ENCODE data around the gene PIK3R1.

PIK3R1 gene

DNA sequence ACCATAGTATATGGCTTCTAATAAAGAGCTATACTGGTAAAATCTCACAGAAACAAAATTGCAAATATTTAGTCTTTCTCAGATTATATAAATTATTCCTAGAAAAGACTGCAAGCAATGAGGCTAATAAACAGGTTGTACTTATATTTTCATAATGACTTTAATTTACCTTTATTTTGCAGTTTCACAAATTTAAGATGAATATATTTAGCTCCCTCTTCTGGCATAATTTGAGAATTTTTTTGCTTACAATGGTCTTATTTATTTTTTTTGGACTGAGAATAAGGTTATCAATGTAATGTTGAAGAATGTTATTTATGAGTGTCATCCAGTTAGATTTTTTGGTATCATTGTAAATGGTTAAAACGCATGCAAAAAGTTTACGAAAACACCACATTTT, 56.7 kb downstream of the PIK3R1 start:
- peak; percentile 49 for FAIRE-seq

DNA sequence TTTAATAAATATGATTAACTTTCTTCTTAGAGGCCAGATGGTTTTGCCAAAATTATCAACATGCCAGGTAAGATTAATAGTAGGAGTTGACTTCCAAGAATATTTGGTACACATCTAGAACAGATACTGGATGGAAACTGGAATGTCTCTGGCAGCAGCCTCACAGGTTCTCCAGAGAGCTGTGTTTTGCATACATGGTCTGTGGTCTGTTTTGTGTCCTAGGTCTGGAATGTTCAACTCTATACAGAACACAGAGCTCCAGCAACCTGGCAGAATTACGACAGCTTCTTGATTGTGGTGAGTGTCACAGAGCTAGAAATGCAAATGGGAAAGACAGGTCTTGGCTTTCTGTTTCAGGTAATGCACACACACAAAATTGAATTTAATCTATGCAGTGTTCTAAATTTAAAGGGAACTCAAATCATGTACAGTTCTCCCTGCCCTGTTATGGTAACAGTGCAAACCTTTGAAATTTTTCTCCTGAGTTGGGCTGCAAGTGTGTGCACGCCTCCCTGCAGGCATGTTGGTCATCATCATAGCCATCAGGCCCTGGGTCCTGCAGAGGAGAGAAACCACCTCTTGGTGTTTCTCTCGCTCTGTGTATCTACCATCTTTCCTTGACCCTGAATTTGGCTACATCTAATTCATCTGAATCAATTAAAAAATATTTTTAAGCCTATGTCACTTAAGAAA, 58.3 kb downstream of the PIK3R1 start:
- FAIRE-seq: no peak

DNA sequence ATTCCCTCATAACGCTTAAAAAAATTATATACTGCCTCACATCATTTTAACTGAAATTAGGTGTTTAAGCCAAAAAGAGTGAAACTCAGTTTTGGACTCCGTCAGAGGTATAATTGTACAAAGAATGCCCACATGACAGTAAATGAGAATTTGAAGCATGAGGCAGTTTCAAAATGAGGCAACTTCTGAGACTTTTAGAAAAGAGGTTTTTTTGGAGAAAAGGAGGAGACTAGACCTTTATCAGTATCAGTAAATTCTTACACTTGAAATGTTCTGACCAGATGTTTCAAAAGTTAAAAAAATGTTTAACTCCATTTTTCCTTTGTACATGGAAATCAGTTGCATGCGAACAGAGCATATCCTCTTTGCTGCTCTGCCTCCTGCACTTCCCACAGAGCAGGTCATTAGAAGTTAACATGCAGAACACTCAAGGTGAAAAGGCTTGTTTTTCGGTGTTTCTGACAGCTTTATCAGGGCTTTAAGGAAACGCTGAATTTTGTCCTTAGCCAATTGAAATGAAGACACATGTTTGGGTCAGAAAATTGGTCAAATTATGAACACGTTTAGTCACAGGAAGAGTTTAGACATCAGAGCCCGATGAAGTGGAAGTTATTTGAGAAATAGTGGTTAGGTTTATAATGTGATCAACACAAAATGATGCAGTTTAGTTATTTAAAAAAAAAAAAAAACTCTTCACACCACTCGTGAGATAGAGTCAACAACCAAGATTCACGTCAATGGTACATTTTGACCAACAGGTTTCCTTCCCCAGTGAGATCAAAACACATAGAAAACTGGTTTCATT, 59.5 kb downstream of the PIK3R1 start:
- FAIRE-seq: no peak

GRCh38 chr5:68276740-68277139, 61.2 kb downstream of the PIK3R1 start:
- no peak for FAIRE-seq

DNA sequence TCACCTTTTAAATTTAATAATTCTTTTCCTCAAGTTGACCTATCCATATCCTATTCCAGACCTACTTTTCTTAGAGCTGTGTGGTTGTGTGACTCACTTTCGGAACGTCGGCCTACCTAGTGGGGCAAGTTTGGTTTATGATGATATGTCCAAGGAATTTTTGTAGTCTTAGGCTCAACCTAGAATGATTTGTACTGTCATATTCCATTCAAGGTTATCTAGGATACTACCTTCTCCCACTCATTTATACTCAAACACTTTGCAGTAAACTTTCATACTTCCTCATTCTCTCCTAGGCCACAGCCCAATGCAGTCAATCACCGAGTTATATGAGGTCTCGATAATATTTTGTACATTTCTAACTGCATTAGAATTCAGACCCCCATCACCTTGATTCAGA, 61.9 kb downstream of the PIK3R1 start:
- no peak for FAIRE-seq

- FAIRE-seq: no peak
Measured at GRCh38 chr5:68279984-68280383, 64.4 kb downstream of the PIK3R1 start.

- FAIRE-seq: no peak
Measured at GRCh38 chr5:68282001-68282400, 66.4 kb downstream of the PIK3R1 start.

DNA sequence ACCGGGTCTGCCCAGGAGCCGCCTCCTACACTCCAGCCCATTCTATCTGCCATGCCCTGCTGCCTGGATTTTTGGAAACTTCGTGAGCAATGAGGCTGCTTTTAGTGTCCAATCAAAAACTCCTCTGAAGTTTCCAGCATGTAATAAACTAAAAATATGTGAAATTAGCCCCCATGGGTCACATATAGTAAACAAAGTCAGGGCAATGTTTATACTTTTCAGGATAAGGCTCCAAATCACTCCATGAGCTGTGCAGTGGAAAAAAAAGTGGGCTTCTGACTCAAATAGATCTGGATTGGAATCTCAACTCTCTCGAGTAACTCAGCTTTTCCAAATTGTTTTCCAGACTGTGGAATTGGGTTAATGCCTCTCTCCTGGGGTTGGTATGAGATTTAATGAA, 68.2 kb downstream of the PIK3R1 start:
- no peak for FAIRE-seq

DNA sequence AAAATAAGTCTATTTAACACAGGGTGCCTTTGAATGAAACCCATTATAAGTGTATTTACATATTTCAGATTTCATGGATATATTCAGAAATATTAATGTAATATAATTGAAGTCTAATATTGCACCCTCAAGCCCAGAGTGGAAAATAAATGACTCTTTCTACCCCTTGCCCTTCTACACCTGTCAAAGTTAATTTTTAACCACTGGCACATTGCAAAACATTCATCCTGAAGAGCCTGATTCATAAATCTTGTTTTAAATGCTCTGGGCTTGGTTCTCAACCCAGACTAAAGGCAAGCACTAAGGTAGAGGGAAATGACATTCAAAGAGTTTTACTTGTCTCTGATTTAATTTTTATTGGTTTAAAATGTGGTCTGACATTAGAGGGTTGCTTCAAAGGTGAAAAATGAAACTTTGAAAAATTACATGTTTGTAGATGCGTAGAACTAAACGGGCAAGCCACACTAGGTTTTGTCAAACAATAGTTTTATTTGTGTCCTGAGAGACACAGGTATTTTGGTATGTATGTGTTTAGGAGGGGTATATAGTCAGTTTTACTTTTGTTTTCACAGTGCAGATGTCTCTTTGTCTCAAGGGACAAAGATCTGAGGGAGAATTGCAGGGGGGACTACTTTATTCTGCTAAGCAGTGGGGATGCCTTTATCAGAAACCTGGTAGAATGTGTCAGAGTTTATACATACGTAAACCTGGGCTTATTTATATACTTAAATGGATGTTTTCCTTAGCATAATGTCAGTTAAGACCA, 69.7 kb downstream of the PIK3R1 start:
- FAIRE-seq: peak; percentile 24

GRCh38 chr5:68285851-68286611, 70.5 kb downstream of the PIK3R1 start:
- no peak for FAIRE-seq

- FAIRE-seq: no peak
Measured at GRCh38 chr5:68286612-68286912, 71.0 kb downstream of the PIK3R1 start.

- FAIRE-seq: no peak
Measured at GRCh38 chr5:68287631-68287975, 72.0 kb downstream of the PIK3R1 start.

DNA sequence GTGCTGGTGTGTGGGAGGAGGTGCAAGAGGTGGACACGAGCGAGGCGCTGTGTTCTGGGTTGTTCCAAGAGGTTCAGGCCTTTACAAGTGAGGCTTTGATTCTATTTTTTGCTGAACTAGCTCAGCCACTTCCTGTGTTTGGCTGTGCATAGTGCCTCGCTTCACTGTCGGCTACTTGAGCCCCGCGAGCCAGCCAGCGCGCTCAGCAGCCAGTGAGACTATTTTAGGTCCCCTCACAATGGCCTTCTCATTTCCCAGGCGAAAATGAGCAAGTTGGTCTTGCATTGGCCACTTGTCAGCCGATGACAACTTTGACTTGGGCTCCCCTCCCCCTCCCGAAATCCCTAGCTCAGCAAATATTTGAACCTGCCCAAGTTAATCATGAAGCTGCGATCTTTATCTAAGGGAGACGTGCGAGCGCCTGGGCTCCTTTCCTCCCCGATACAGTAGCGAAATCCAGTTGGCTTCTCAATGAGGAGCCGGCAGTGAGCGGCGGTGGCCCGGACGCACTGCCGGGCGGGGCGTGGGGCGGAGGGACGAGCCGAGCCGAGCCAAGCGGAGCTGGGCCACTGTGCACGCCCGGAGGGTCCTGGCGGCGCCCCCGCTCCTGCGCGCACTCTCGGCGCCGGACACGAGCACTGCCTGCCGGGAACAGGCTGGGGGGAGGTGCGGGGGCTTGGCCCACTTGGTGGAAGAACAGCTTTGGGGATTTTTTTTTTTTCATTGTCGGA, 72.6 kb downstream of the PIK3R1 start:
- no peak for FAIRE-seq

- FAIRE-seq: no peak
Measured at GRCh38 chr5:68288707-68289134, 73.2 kb downstream of the PIK3R1 start.

- FAIRE-seq: no peak
Measured at GRCh38 chr5:68289498-68289897, 73.9 kb downstream of the PIK3R1 start.

- no peak for FAIRE-seq
Measured at GRCh38 chr5:68290260-68290674, 74.7 kb downstream of the PIK3R1 start.

- FAIRE-seq: no peak
Measured at GRCh38 chr5:68290847-68291246, 75.3 kb downstream of the PIK3R1 start.

DNA sequence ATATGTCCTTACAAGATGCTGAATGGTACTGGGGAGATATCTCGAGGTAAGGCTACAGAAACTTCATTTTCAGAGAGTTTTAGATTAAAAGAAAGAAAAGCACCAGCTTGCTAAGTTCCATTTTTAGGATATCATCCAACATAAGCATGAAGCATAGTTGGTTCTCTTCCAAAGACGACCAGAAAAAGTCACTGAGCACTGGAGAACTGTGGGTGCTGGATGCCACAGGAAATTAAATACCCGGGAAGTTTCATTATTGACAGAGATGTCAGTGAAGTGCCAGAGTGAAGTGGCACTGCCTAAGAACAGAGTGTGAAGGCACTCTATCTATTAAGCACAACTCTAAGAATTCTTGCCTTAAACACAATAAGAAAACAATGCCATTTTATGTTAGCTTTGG, 76.8 kb downstream of the PIK3R1 start:
- FAIRE-seq: no peak

GRCh38 chr5:68295772-68296171, 80.2 kb downstream of the PIK3R1 start:
- no peak for FAIRE-seq

DNA sequence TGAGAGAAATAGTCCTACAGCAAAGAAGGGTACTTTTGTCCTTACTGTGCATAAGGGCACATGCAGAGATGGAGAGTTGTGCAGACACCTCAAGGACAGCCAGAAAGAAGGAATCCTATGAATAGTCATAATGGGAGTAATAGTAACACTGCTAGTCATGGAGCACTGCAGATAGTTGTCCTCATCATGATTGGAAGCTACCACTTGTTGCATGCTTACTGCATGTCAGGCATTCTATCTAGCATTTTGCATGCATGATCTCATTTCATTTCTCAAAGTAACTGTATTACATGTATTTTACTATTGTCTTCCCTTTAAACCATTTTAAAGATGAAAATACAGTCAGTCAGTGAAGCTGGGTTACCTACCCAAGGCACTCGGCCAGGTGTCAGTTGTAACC, 81.3 kb downstream of the PIK3R1 start:
- FAIRE-seq: no peak

DNA sequence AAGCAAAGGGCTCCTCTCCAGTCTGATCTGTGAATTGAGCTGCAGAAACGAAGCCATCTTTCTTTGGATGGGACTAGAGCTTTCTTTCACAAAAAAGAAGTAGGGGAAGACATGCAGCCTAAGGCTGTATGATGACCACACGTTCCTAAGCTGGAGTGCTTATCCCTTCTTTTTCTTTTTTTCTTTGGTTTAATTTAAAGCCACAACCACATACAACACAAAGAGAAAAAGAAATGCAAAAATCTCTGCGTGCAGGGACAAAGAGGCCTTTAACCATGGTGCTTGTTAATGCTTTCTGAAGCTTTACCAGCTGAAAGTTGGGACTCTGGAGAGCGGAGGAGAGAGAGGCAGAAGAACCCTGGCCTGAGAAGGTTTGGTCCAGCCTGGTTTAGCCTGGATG, 82.1 kb downstream of the PIK3R1 start:
- no peak for FAIRE-seq

- FAIRE-seq: no peak
Measured at GRCh38 chr5:68298479-68298878, 82.9 kb downstream of the PIK3R1 start.
